Hepatocyte (in vitro differentiated cells): ENCODE measurements around the gene FOXRED2. TPM values are rescaled to one million over a fixed set of nuclear protein-coding genes. Genes with fewer than 3 reads are reported as not detected.

Source experiments
- DNase-seq: peaks from one replicate; pipeline ENCODE4 v3.0.0-alpha.2; 2016; ENCODE audit warnings: low spot score
- H2AFZ ChIP-seq: fragments of 200-600 bp; sonication (generic); 2 replicates; pipeline ENCODE4 v1.6.0; 2016; ENCODE audit warnings: antibody characterized with exemption, mild to moderate bottlenecking
- H3K27ac ChIP-seq: fragments of 200-600 bp; sonication (generic); 2 replicates; pipeline ENCODE4 v1.5.1; 2016; ENCODE audit warnings: mild to moderate bottlenecking
- H3K27me3 ChIP-seq: fragments of 200-600 bp; sonication (generic); 2 replicates; pipeline ENCODE4 v1.6.1; 2016
- H3K36me3 ChIP-seq: fragments of 200-600 bp; sonication (generic); replicated peaks from 2 replicates; pipeline ENCODE4 v1.5.1; 2016; ENCODE audit warnings: low read depth; ENCODE audit not compliant: insufficient read depth
- H3K4me1 ChIP-seq: fragments of 200-600 bp; sonication (generic); 2 replicates; pipeline ENCODE4 v1.5.1; 2016; ENCODE audit warnings: mild to moderate bottlenecking, moderate library complexity; ENCODE audit not compliant: insufficient read depth
- H3K4me2 ChIP-seq: fragments of 200-600 bp; sonication (generic); 2 replicates; pipeline ENCODE4 v1.6.0; 2016
- H3K4me3 ChIP-seq: fragments of 200-600 bp; sonication (generic); 2 replicates; pipeline ENCODE4 v1.5.1; 2016; ENCODE audit warnings: mild to moderate bottlenecking
- H3K79me2 ChIP-seq: fragments of 200-600 bp; sonication (generic); 2 replicates; pipeline ENCODE4 v1.6.0; 2017; ENCODE audit warnings: mild to moderate bottlenecking
- H3K9me2 ChIP-seq: fragments of 200-600 bp; sonication (generic); replicated peaks from 2 replicates; pipeline ENCODE4 v1.6.0; 2017; ENCODE audit warnings: mild to moderate bottlenecking; ENCODE audit not compliant: insufficient read depth
- H3K9me3 ChIP-seq: fragments of 200-600 bp; sonication (generic); 2 replicates; pipeline ENCODE4 v1.5.1; 2016; ENCODE audit warnings: low read depth, mild to moderate bottlenecking
- H4K20me1 ChIP-seq: fragments of 200-600 bp; sonication (generic); 2 replicates; pipeline ENCODE4 v1.6.0; 2016; ENCODE audit warnings: mild to moderate bottlenecking; ENCODE audit not compliant: insufficient read depth, poor library complexity, severe bottlenecking
- CTCF ChIP-seq: fragments of 200-600 bp; sonication (generic); IDR thresholded peaks from 2 replicates; pipeline ENCODE4 v1.5.1; 2016; ENCODE audit warnings: antibody characterized with exemption, mild to moderate bottlenecking; ENCODE audit not compliant: poor library complexity
- EZH2 ChIP-seq: fragments of 200-600 bp; sonication (generic); IDR thresholded peaks from 2 replicates; pipeline ENCODE4 v1.6.1; 2016; ENCODE audit warnings: antibody characterized with exemption, mild to moderate bottlenecking, borderline replicate concordance
- EZH2phosphoT487 ChIP-seq: fragments of 200-600 bp; sonication (generic); IDR thresholded peaks from one replicate; pipeline ENCODE4 v1.6.1; 2018; ENCODE audit warnings: antibody characterized with exemption, mild to moderate bottlenecking, low read depth, moderate library complexity; ENCODE audit not compliant: unreplicated experiment, severe bottlenecking
- WGBS: methylation state at CpG from one replicate; pipeline ENCODE4 v1.1.6; 2016; ENCODE audit warnings: low lambda C conversion rate; ENCODE audit errors: missing lambda C conversion rate; 5-methylcytosine and 5-hydroxymethylcytosine counted together
- polyA plus RNA-seq: library from polyadenylated mRNA; unstranded; fragments of >200 nt; fragmentation: Nextera tagmentation; extraction: Ambion mirVana; gene quantifications from 2 replicates; pipeline ENCODE4 v1.2.1, GENCODE V29; 2016
- total RNA-seq: library from RNA; depleted of rRNA; stranded (reverse); fragments of >200 nt; gene quantifications from 2 replicates; pipeline ENCODE4 v1.2.3, GENCODE V29; 2014

FOXRED2 gene
- total and polyA plus RNA-seq, 2 experiments from 2014 or later = 7.7 to 8.5 TPM

- no peak for DNase-seq
- no peaks in the 10 kb centered on the region for H4K20me1 ChIP-seq
- H3K79me2 ChIP-seq = no peaks in the 10 kb centered on the region
- H3K4me3 ChIP-seq = no peak overlapping the region
- TF ChIP-seq EZH2phosphoT487 (no peak), EZH2 (no peak), CTCF (no peak)
- no peaks in the 10 kb centered on the region for H3K9me2 ChIP-seq
- 77% methylated on average over 7 of the region's 8 CpGs for WGBS
- no peaks in the 10 kb centered on the region for H3K9me3 ChIP-seq
- H3K27ac ChIP-seq = no peak overlapping the region
- no peak overlapping the region for H3K4me2 ChIP-seq
- H3K27me3 ChIP-seq = no peaks in the 10 kb centered on the region
- H3K36me3 ChIP-seq = no peaks in the 10 kb centered on the region
- no peak overlapping the region for H2AFZ ChIP-seq
- H3K4me1 ChIP-seq = peaks cover 7% of the 10 kb centered on the region
Observed at GRCh38 chr22:36443198-36443770, 63.6 kb downstream of the FOXRED2 start.

GRCh38 chr22:36442506-36443197, 64.2 kb downstream of the FOXRED2 start:
- H3K4me3 ChIP-seq = no peak overlapping the region
- WGBS = 84% methylated on average over 12 of the region's 12 CpGs
- no peaks in the 10 kb centered on the region for H3K9me2 ChIP-seq
- no peaks in the 10 kb centered on the region for H4K20me1 ChIP-seq
- H3K4me1 ChIP-seq = peaks cover 7% of the 10 kb centered on the region
- no peaks in the 10 kb centered on the region for H3K9me3 ChIP-seq
- no peaks in the 10 kb centered on the region for H3K79me2 ChIP-seq
- H3K4me2 ChIP-seq = no peak overlapping the region
- no peaks in the 10 kb centered on the region for H3K27me3 ChIP-seq
- no peak overlapping the region for H2AFZ ChIP-seq
- peak; percentile 7 for DNase-seq
- H3K27ac ChIP-seq = no peak overlapping the region
- TF ChIP-seq CTCF = no peak
- no peak for TF ChIP-seq EZH2phosphoT487
- TF ChIP-seq EZH2 = no peak
- H3K36me3 ChIP-seq = no peaks in the 10 kb centered on the region

- TF ChIP-seq CTCF = no peak
- TF ChIP-seq EZH2 = no peak
- no peak for TF ChIP-seq EZH2phosphoT487
- Histone ChIP-seq H3K4me2 (no peak overlapping the region), H3K9me3 (no peaks in the 10 kb centered on the region), H3K27ac (peak overlapping the region; percentile 76), H3K4me1 (peaks cover 17% of the 10 kb centered on the region), H3K36me3 (no peaks in the 10 kb centered on the region), H3K4me3 (no peak overlapping the region), H4K20me1 (no peaks in the 10 kb centered on the region), H3K27me3 (no peaks in the 10 kb centered on the region), H2AFZ (no peak overlapping the region), H3K9me2 (no peaks in the 10 kb centered on the region), H3K79me2 (no peaks in the 10 kb centered on the region)
- WGBS = 93% methylated on average over 8 of the region's 8 CpGs
- peak; percentile 3 for DNase-seq
Observed at GRCh38 chr22:36440429-36441002, 66.3 kb downstream of the FOXRED2 start.
